NCI-H2227 treated with DMSO at 0.1 percent for 48 hours (cell line): ENCODE measurements around the gene SREBF2.

Source experiments
- DNase-seq: peaks from one replicate; lab custom pipeline; 2025; lab: John Stamatoyannopoulos, UW

SREBF2 gene

GRCh38 chr22:41876675-41877074 is 43.8 kb downstream of the SREBF2 start:
- DNase-seq = no peak

GRCh38 chr22:41880653-41881052 is 47.7 kb downstream of the SREBF2 start:
- no peak for DNase-seq

- DNase-seq = no peak
Observed at GRCh38 chr22:41883400-41883799, 50.5 kb downstream of the SREBF2 start.

- DNase-seq = no peak
Observed at GRCh38 chr22:41885116-41885515, 52.2 kb downstream of the SREBF2 start.

- no peak for DNase-seq
Observed at GRCh38 chr22:41885516-41885915, 52.6 kb downstream of the SREBF2 start.

- DNase-seq = no peak
Observed at GRCh38 chr22:41888627-41889200, 55.8 kb downstream of the SREBF2 start.

- DNase-seq = no peak
Observed at GRCh38 chr22:41891407-41891806, 58.5 kb downstream of the SREBF2 start.

GRCh38 chr22:41892721-41893120 is 59.8 kb downstream of the SREBF2 start:
- DNase-seq = no peak

GRCh38 chr22:41893591-41894375 is 60.9 kb downstream of the SREBF2 start:
- DNase-seq = no peak

GRCh38 chr22:41898645-41899044 is 65.7 kb downstream of the SREBF2 start:
- no peak for DNase-seq

GRCh38 chr22:41899110-41899509 is 66.2 kb downstream of the SREBF2 start:
- DNase-seq = no peak

- DNase-seq = no peak
Observed at GRCh38 chr22:41899992-41900651, 67.2 kb downstream of the SREBF2 start.

GRCh38 chr22:41900652-41901312 is 67.9 kb downstream of the SREBF2 start:
- no peak for DNase-seq

- DNase-seq = no peak
Observed at GRCh38 chr22:41902016-41902415, 69.1 kb downstream of the SREBF2 start.

- DNase-seq = no peak
Observed at GRCh38 chr22:41902932-41903421, 70.1 kb downstream of the SREBF2 start.

GRCh38 chr22:41904450-41905410 is 71.8 kb downstream of the SREBF2 start:
- no peak for DNase-seq

- DNase-seq = no peak
Observed at GRCh38 chr22:41905411-41906202, 72.7 kb downstream of the SREBF2 start.

GRCh38 chr22:41906822-41907221 is 73.9 kb downstream of the SREBF2 start:
- no peak for DNase-seq

- DNase-seq = no peak
Observed at GRCh38 chr22:41907436-41908401, 74.8 kb downstream of the SREBF2 start.
